Lower leg skin (tissue), 4 donors: Measurements from ENCODE around the gene PEX11B. TPM values are rescaled to one million over a fixed set of nuclear protein-coding genes. Genes with fewer than 3 reads are reported as not detected.
"Not testable (repeated sequence)": the region's sequence is repeated elsewhere in the genome, so short reads cannot be mapped to it uniquely, and the experiment has no call there.

Experiments
- DNase-seq, 2 donors: peaks; one replicate each; pipeline ENCODE4 v3.0.0-alpha.2; 2019; ENCODE audit warnings: low spot score in 2 of 2
- H3K4me3 ChIP-seq: fragments of 200-600 bp; sonication (generic); 2 replicates; pipeline ENCODE4 v1.5.1; 2017; ENCODE audit warnings: mild to moderate bottlenecking, low read depth; ENCODE audit not compliant: poor library complexity, severe bottlenecking
- CTCF ChIP-seq, 3 donors: fragments of 450-650 bp; IDR thresholded peaks; one replicate each; pipeline ENCODE4 v1.5.1; 2016; ENCODE audit warnings: antibody characterized with exemption in 3 of 3, mild to moderate bottlenecking in 3 of 3, moderate library complexity in 2 of 3
- POLR2A ChIP-seq, 2 donors: fragments of 450-650 bp; IDR thresholded peaks; one replicate each; pipeline ENCODE4 v1.6.1; 2016 to 2017; ENCODE audit warnings: antibody characterized with exemption in 2 of 2, mild to moderate bottlenecking in 1 of 2, moderate library complexity in 1 of 2
- WGBS, 2 donors: methylation state at CpG; one replicate each; pipeline ENCODE4 v1.1.5; 2018; 5-methylcytosine and 5-hydroxymethylcytosine counted together
- intact Hi-C: fragments of 100-400 bp; cut with DNase I; formaldehyde crosslinking; loops from one replicate; pipeline ENCODE4 v1.15.0; 2023; ENCODE audit warnings: low total_unique reads
- total RNA-seq, 4 donors: library from RNA; depleted of rRNA; stranded (reverse); fragments of >200 nt; gene quantifications; one replicate each; pipeline ENCODE4 v1.1.0, GENCODE V29; 2016

PEX11B gene
- total RNA-seq, 4 donors from 2014 or later, result 27.0 to 47.1 (median 30.2) TPM

- intact Hi-C loops, result no loop called here
- no peak overlapping the region for H3K4me3 ChIP-seq
- no peak for DNase-seq
- TF ChIP-seq POLR2A (IDR thresholded peaks at IDR 0.05) (no peak), CTCF (IDR thresholded peaks at IDR 0.05) (no peak)
These were observed 17.2 kb upstream of the PEX11B start for GRCh38 chr1:145935708-145936107.

- DNase-seq, H3K4me3 ChIP-seq, intact Hi-C loops: not testable (repeated sequence)
- 58 to 77% methylated on average over 9 of the region's 9 CpGs for WGBS, 2 donors
These were observed 14.0 kb upstream of the PEX11B start for GRCh38 chr1:145932522-145933009.

- WGBS, 2 donors, result 61 to 63% methylated on average over 20 of the region's 20 CpGs
- no peak for TF ChIP-seq POLR2A (IDR thresholded peaks at IDR 0.05)
- TF ChIP-seq CTCF (IDR thresholded peaks at IDR 0.05), result no peak
- intact Hi-C loops, result no loop called here
- DNase-seq, result no peak
- H3K4me3 ChIP-seq, result peak overlapping the region; percentile 42
These were observed 9.6 kb upstream of the PEX11B start for GRCh38 chr1:145927916-145928643.

- 0 to 1% methylated on average over 41 of the region's 41 CpGs for WGBS, 2 donors
- DNase-seq, result peak; percentile 98 to 99
- H3K4me3 ChIP-seq, result peak within 1 kb of the TSS; percentile 51
- intact Hi-C loops, result no loop called here
- TF ChIP-seq CTCF (IDR thresholded peaks at IDR 0.05) (peak in 1 of 3 donors; percentile 76), POLR2A (IDR thresholded peaks at IDR 0.05) (peak in 1 of 2 donors; percentile 96)
These were observed 8.8 kb upstream of the PEX11B start, which contains the start of gene RBM8A for GRCh38 chr1:145927063-145927886. RBM8A (minus strand) TSS chr1:145927484; CDS start chr1:145927426, 58 bp downstream.

GRCh38 chr1:145926686-145927062 lies 8.2 kb upstream of the PEX11B start:
- intact Hi-C loops, result no loop called here
- TF ChIP-seq CTCF (IDR thresholded peaks at IDR 0.05), result no peak
- TF ChIP-seq POLR2A (IDR thresholded peaks at IDR 0.05), result no peak
- no peak for DNase-seq
- peak overlapping the region; percentile 51 for H3K4me3 ChIP-seq
- 5% methylated on average over 19 of the region's 19 CpGs for WGBS, 2 donors

GRCh38 chr1:145922266-145922665 lies 3.7 kb upstream of the PEX11B start:
- H3K4me3 ChIP-seq, result no peak overlapping the region
- TF ChIP-seq POLR2A (IDR thresholded peaks at IDR 0.05) (no peak), CTCF (IDR thresholded peaks at IDR 0.05) (no peak)
- 68 to 71% methylated on average over 2 of the region's 2 CpGs for WGBS, 2 donors
- DNase-seq, result no peak
- intact Hi-C loops, result no loop called here

GRCh38 chr1:145920297-145920696 lies 1.8 kb upstream of the PEX11B start:
- intact Hi-C loops, H3K4me3 ChIP-seq, DNase-seq: not testable (repeated sequence)
- WGBS, 2 donors, result 90 to 92% methylated on average over 3 of the region's 4 CpGs
